Right atrium auricular region (tissue), 2 donors: ENCODE measurements around the gene FBXL19. TPM values are rescaled to one million over a fixed set of nuclear protein-coding genes. Genes with fewer than 3 reads are reported as not detected.

ENCODE experiments used
- DNase-seq: peaks from one replicate; pipeline ENCODE4 v3.0.0-alpha.2; 2019; ENCODE audit warnings: low spot score
- H3K27ac ChIP-seq, 2 donors: fragments of 200-600 bp; sonication (generic); 1 replicate in 1 of 2; 2 replicates in 1 of 2; pipeline ENCODE4 v1.5.1; 2016 to 2019
- H3K27me3 ChIP-seq, 2 donors: fragments of 200-600 bp; sonication (generic); one replicate each; pipeline versions ENCODE4 v1.5.1 to v1.6.0; 2017 to 2019
- H3K36me3 ChIP-seq: fragments of 200-600 bp; sonication (generic); one replicate; pipeline ENCODE4 v1.5.1; 2016
- H3K4me1 ChIP-seq, 2 donors: fragments of 200-600 bp; sonication (generic); one replicate each; pipeline versions ENCODE4 v1.5.1 to v1.6.0; 2017 to 2019
- H3K4me3 ChIP-seq, 2 donors: fragments of 200-600 bp; sonication (generic); 1 replicate in 1 of 2; 2 replicates in 1 of 2; pipeline ENCODE4 v1.5.1; 2017 to 2019; ENCODE audit warnings: mild to moderate bottlenecking in 1 of 2, moderate library complexity in 1 of 2
- H3K9me3 ChIP-seq, 2 donors: fragments of 200-600 bp; sonication (generic); one replicate each; pipeline ENCODE4 v1.5.1; 2019
- total RNA-seq, 2 donors: library from RNA; depleted of rRNA; stranded (reverse); fragments of >200 nt; gene quantifications; one replicate each; pipeline ENCODE4 v1.1.0, GENCODE V29; 2016
- TF ChIP-seq, protein P1 (sequence below), 2 donors: fragments of 200-600 bp; sonication (generic); IDR thresholded peaks; one replicate each; pipeline ENCODE4 v1.5.1; 2019; ENCODE audit warnings: antibody characterized with exemption in 2 of 2

The FBXL19 gene
- total RNA-seq, 2 donors from 2014 or later: 5.7 to 7.9 TPM

DNA sequence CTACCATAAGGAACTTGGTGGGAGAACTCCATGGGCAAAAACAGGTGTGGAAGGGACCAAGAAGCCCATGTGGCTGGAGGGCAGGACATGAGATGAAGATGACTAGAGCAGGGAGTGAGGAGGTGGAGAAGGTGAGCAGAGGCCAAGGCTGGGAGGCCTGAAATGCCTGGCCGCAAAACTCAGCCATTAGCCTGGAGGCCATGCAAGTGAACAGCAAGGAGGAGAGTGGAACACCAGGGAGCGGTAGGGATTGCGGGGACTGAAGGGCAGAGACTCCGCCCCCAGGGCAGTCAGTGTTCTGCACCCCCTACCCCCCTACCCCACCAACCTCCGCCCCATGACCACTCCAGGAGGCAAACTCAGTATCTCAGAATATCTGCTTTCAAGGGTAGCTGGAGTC is 46.5 kb upstream of the FBXL19 start:
- Histone ChIP-seq H3K27me3 (no peaks in the 10 kb centered on the region), H3K9me3 (no peaks in the 10 kb centered on the region), H3K36me3 (no peaks in the 10 kb centered on the region), H3K27ac (peak overlapping the region; percentile 93 to 94), H3K4me3 (no peak overlapping the region), H3K4me1 (peaks cover 0 to 28% of the 10 kb centered on the region in 2 donors)
- TF ChIP-seq, protein P1, sequence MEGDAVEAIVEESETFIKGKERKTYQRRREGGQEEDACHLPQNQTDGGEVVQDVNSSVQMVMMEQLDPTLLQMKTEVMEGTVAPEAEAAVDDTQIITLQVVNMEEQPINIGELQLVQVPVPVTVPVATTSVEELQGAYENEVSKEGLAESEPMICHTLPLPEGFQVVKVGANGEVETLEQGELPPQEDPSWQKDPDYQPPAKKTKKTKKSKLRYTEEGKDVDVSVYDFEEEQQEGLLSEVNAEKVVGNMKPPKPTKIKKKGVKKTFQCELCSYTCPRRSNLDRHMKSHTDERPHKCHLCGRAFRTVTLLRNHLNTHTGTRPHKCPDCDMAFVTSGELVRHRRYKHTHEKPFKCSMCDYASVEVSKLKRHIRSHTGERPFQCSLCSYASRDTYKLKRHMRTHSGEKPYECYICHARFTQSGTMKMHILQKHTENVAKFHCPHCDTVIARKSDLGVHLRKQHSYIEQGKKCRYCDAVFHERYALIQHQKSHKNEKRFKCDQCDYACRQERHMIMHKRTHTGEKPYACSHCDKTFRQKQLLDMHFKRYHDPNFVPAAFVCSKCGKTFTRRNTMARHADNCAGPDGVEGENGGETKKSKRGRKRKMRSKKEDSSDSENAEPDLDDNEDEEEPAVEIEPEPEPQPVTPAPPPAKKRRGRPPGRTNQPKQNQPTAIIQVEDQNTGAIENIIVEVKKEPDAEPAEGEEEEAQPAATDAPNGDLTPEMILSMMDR (IDR thresholded peaks at IDR 0.05): no peak
- no peak for DNase-seq

DNA sequence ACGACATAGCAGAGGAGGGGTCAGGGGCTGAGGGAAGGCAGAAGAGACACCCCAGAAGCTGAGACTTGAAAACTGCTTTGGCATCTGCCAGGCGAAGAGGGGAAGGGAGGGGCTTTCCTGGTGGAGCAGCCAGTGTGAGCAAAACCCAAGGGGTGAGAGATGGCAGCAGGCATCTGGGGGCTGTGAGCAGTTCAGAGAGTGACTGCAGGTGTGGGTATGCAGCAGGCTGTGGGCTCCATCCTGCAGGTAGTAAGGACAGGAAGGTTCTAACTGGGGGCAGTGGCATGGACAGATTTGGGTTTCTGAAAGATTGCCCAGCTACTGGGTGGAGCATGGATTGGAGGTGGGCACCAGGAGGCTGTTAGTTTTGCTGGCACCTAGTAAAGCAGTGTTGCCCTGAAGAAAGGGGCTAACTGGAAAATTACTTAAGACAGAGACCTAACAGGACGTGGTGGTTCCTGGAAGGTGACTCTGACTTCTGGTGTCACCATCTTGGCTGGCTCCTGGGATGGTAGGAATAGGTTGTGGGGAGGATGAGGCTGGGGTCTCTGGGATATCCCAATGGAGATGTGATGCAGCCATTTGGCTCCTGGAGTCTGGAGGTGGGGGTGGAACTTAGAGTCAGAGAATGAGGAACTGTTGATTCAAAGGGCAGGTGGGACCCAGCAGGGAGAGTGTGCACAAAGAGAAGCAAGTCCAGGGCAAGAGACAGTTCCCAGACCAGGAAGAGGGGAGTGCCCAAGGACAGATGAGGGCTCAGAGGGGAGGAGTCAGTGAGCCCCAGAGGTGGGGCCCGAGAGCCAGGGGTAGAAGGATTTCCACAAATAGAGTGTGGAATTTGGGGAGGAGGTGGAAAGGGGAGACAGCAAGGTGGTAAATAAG is 40.7 kb upstream of the FBXL19 start:
- Histone ChIP-seq H3K36me3 (peaks cover 19% of the 10 kb centered on the region), H3K27ac (no peak overlapping the region)

DNA sequence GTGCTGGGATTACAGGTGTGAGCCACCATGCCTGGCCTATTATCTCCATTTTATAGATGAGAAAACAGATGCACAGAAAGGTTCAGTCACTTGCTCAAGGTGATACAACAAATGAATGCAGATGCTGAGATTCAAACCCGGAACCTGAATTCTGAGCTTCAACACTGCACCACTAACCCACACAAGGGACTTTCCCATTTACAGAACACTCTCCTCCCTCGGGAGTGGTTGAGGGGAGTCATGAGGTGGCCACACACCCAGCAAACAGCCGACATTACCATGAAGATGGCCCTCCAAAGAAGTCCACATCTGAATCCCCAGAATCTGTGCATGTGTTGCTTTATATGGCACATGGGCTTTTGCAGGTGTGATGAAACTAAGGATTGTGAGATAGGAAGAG is 38.6 kb upstream of the FBXL19 start:
- TF ChIP-seq, protein P1 (IDR thresholded peaks at IDR 0.05): no peak
- Histone ChIP-seq H3K4me1 (peaks cover 0 to 11% of the 10 kb centered on the region in 2 donors), H3K36me3 (peaks cover 38% of the 10 kb centered on the region), H3K27me3 (no peaks in the 10 kb centered on the region), H3K9me3 (no peaks in the 10 kb centered on the region), H3K4me3 (no peak overlapping the region), H3K27ac (no peak overlapping the region)
- DNase-seq: no peak

More for the DNA sequence above, 40.7 kb upstream of the FBXL19 start:
- DNase-seq: no peak
- TF ChIP-seq, protein P1 (IDR thresholded peaks at IDR 0.05): no peak
- Histone ChIP-seq H3K4me1 (peaks cover 0 to 11% of the 10 kb centered on the region in 2 donors), H3K27me3 (no peaks in the 10 kb centered on the region), H3K9me3 (no peaks in the 10 kb centered on the region), H3K4me3 (no peak overlapping the region)

DNA sequence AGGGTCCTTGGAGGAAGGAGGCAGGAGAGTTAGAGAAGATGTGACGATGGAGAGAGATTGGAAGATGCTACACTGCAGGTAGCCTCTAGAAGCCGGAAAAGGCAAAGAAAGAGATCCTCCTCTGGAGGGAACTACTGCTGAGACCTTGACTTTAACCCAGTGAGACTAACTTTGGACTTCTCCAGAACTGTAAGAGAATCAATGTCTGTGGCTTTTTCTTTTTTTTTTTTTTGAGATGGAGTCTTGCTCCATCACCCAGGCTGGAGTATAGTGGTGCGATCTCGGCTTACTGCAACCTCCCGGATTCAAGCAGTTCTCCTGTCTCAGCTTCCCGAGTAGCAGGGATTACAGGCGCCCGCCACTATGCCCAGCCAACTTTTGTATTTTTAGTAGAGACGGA is 38.2 kb upstream of the FBXL19 start:
- Histone ChIP-seq H3K27ac (no peak overlapping the region), H3K9me3 (no peaks in the 10 kb centered on the region), H3K27me3 (no peaks in the 10 kb centered on the region), H3K4me3 (no peak overlapping the region), H3K4me1 (peaks cover 0 to 11% of the 10 kb centered on the region in 2 donors), H3K36me3 (peaks cover 38% of the 10 kb centered on the region)
- TF ChIP-seq, protein P1 (IDR thresholded peaks at IDR 0.05): no peak
- DNase-seq: no peak

DNA sequence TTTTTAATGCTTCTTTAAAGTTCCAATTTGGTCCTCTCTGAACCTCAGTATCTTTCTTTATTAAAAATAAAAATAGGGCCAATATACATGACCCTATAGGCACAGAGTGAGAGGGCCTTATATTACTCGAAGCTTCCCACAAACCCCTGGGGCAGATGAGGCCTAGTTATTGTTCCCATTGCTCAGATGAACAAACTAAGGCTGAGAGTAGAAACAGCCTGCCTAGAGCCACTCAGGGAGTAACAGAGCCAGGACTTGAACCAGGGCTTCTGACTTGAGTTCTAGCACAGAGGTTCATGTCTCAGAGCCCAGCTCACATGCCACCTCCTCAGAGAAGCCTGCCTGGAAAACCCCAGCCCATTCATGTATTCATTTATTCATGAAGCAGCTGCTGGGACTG is 37.2 kb upstream of the FBXL19 start:
- Histone ChIP-seq H3K9me3 (no peaks in the 10 kb centered on the region), H3K36me3 (peaks cover 39% of the 10 kb centered on the region), H3K4me1 (peaks cover 0 to 11% of the 10 kb centered on the region in 2 donors), H3K4me3 (no peak overlapping the region), H3K27me3 (no peaks in the 10 kb centered on the region), H3K27ac (no peak overlapping the region)
- TF ChIP-seq, protein P1 (IDR thresholded peaks at IDR 0.05): no peak
- no peak for DNase-seq
